ENCODE data around the gene MAP3K14. TPM values are rescaled to one million over a fixed set of nuclear protein-coding genes. Genes with fewer than 3 reads are reported as not detected.

Gene MAP3K14
- total RNA-seq, 2 donors from 2014 or later, result 12.5 to 16.1 TPM

DNA sequence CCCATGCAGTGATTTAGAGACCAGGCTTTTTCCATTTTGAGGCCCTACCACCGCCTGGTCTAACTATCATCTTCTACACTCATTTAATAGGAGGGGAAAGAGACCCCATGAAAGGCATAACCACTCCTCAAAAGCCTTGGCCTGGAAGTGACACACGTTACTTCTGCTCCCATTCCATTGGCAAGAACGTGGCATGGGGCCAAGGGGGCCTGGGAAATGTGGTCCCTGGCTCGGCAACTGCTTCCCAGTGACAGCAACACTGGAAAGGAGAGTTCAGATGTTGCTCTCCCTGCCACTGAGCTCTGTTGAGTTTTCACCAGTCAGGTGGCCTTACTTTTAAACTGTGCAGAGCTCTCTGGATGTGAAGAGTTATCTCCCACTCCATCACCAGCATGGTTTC is 45.2 kb upstream of the MAP3K14 start:
- no peaks in the 10 kb centered on the region for H3K4me1 ChIP-seq (replicated peaks)
- TF ChIP-seq POLR2A (IDR thresholded peaks at IDR 0.05), result no peak
- no peak for TF ChIP-seq CTCF (IDR thresholded peaks at IDR 0.05)
- no peak for TF ChIP-seq POLR2AphosphoS5 (IDR thresholded peaks at IDR 0.05)
- no peak for DNase-seq (ENCODE audit: low spot score)
- intact Hi-C loops (cut with DNase I), result no loop called here
- H3K27me3 ChIP-seq (replicated peaks; ENCODE audit: insufficient read depth), result no peaks in the 10 kb centered on the region
- no peaks in the 10 kb centered on the region for H3K36me3 ChIP-seq
- WGBS, result 75% methylated on average over 4 of the region's 4 CpGs
- no peak overlapping the region for H3K27ac ChIP-seq
- H3K4me3 ChIP-seq, result no peak overlapping the region
- H3K9me3 ChIP-seq, result no peaks in the 10 kb centered on the region

GRCh38 chr17:45361451-45361850 is 44.6 kb upstream of the MAP3K14 start:
- DNase-seq (ENCODE audit: low spot score), result no peak
- intact Hi-C loops (cut with DNase I), result no loop called here
- Histone ChIP-seq H3K4me3 (no peak overlapping the region), H3K27me3 (replicated peaks; ENCODE audit: insufficient read depth) (no peaks in the 10 kb centered on the region), H3K27ac (no peak overlapping the region), H3K9me3 (no peaks in the 10 kb centered on the region), H3K4me1 (replicated peaks) (no peaks in the 10 kb centered on the region), H3K36me3 (no peaks in the 10 kb centered on the region)
- WGBS, result 82% methylated on average over 3 of the region's 3 CpGs
- TF ChIP-seq POLR2AphosphoS5 (IDR thresholded peaks at IDR 0.05), result no peak
- no peak for TF ChIP-seq POLR2A (IDR thresholded peaks at IDR 0.05)

- 82% methylated on average over 5 of the region's 5 CpGs for WGBS
- H3K4me3 ChIP-seq, result no peak overlapping the region
- no peak for DNase-seq (ENCODE audit: low spot score)
- intact Hi-C loops (cut with DNase I), result no loop called here
- TF ChIP-seq POLR2AphosphoS5 (IDR thresholded peaks at IDR 0.05), result no peak
- TF ChIP-seq CTCF (IDR thresholded peaks at IDR 0.05), result no peak
- no peak for TF ChIP-seq POLR2A (IDR thresholded peaks at IDR 0.05)
- no peaks in the 10 kb centered on the region for H3K9me3 ChIP-seq
- no peaks in the 10 kb centered on the region for H3K36me3 ChIP-seq
- no peaks in the 10 kb centered on the region for H3K4me1 ChIP-seq (replicated peaks)
- no peaks in the 10 kb centered on the region for H3K27me3 ChIP-seq (replicated peaks; ENCODE audit: insufficient read depth)
- H3K27ac ChIP-seq, result no peak overlapping the region
Measured at GRCh38 chr17:45357364-45357997, 40.7 kb upstream of the MAP3K14 start.

DNA sequence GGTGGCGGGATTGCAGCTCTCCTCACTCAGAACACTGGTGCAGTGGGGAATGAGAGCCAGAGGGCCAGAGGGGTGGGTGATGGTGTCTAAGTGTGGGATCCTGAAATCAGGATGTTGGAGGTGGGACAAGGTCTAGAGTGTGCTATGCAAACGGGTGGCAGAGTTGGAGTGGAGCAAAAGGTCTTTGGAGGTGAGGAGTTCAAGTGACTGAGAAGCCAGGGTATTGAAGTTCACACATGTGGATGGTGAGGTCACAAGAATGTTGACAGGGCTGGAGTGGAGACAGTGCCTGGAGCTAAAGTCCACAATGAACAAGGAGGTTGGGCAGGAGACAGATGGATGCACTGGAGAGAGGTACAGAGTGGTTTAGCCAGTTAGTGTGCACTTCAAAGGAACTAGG is 38.3 kb upstream of the MAP3K14 start:
- Histone ChIP-seq H3K4me1 (replicated peaks) (no peaks in the 10 kb centered on the region), H3K9me3 (no peaks in the 10 kb centered on the region), H3K27ac (no peak overlapping the region), H3K4me3 (no peak overlapping the region), H3K27me3 (replicated peaks; ENCODE audit: insufficient read depth) (no peaks in the 10 kb centered on the region), H3K36me3 (no peaks in the 10 kb centered on the region)
- 74% methylated on average over 2 of the region's 2 CpGs for whole genome bisulfite sequencing
- TF ChIP-seq CTCF (IDR thresholded peaks at IDR 0.05), result no peak
- TF ChIP-seq POLR2AphosphoS5 (IDR thresholded peaks at IDR 0.05), result no peak
- TF ChIP-seq POLR2A (IDR thresholded peaks at IDR 0.05), result no peak
- no peak for DNase-seq (ENCODE audit: low spot score)
- intact Hi-C loops (cut with DNase I), result no loop called here

DNA sequence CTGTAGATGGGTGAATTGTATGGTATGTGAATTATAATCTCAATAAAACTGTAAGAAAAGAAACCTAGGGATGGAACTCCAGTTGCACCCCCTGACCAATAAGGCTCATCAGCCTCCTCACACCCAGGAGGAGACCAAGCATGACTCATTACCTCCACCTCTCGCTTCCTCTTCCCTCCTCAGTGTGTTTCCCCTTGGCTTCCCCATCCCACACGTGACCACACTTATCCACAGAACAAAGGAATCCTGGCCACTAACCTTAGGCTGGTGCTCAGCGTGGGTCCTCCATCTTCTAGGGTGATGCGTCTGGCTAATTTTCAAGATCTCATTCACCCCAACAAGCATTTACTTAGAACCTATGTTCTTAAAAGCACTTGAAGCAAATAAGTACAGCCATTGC is 36.2 kb upstream of the MAP3K14 start:
- 89% methylated on average over 4 of the region's 4 CpGs for WGBS
- no peak for DNase-seq (ENCODE audit: low spot score)
- intact Hi-C loops (cut with DNase I), result no loop called here

More for the DNA sequence above, 36.2 kb upstream of the MAP3K14 start:
- Histone ChIP-seq H3K9me3 (no peaks in the 10 kb centered on the region), H3K36me3 (no peaks in the 10 kb centered on the region), H3K27me3 (replicated peaks; ENCODE audit: insufficient read depth) (no peaks in the 10 kb centered on the region), H3K27ac (no peak overlapping the region), H3K4me3 (no peak overlapping the region), H3K4me1 (replicated peaks) (no peaks in the 10 kb centered on the region)
- no peak for TF ChIP-seq CTCF (IDR thresholded peaks at IDR 0.05)
- TF ChIP-seq POLR2AphosphoS5 (IDR thresholded peaks at IDR 0.05), result no peak
- no peak for TF ChIP-seq POLR2A (IDR thresholded peaks at IDR 0.05)

Measured in prostate gland (tissue), 2 donors.